Measurements from ENCODE around the gene SPTBN4. TPM values are rescaled to one million over a fixed set of nuclear protein-coding genes. Genes with fewer than 3 reads are reported as not detected.
A peak's percentile ranks its signal among the peaks of the same experiment; 100 is the strongest.

SPTBN4 gene
- polyA plus RNA-seq, 1 of the 3 experiments (the other 2 are of a cell fraction): 3.1 TPM

DNA sequence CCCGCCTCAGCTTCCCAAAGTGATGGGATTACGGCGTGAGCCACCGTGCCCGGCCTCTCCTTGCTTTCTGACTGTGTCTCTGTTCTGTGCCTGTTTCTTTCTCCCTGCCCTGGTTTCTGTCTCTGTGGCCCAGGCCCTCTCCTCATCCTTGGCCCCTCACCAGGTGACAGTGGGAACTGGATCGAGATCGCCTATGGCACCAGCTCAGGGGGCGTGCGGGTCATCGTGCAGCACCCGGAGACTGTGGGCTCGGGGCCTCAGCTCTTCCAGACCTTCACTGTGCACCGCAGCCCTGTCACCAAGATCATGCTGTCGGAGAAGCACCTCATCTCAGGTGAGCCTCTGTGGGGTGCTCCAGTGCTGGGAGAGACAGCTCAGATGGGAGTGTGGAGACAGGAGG is 119.8 kb downstream of the SPTBN4 start:
- Histone ChIP-seq H3K4me1 (ENCODE audit: control insufficient read depth in 1 of 2, insufficient read depth in 2 of 2, low read depth in 1 of 2, low read length in 1 of 2) (no peaks in the 10 kb centered on the region), H3K9ac (no peak overlapping the region), H4K20me1 (ENCODE audit: insufficient read depth) (no peaks in the 10 kb centered on the region), H3K4me2 (no peak overlapping the region), H3K9me3 (no peaks in the 10 kb centered on the region), H3K27me3 (ENCODE audit: insufficient read depth) (no peaks in the 10 kb centered on the region), H3K36me3 (replicated peaks in 1 of 2; ENCODE audit: control insufficient read depth in 1 of 2, insufficient read depth in 2 of 2, low read length in 1 of 2) (peaks cover 0 to 14% of the 10 kb centered on the region in 2 experiments), H3F3A (replicated peaks; ENCODE audit: insufficient read depth) (peaks cover 6% of the 10 kb centered on the region), H2AFZ (ENCODE audit: low read depth) (no peak overlapping the region), H3K9me2 (no peaks in the 10 kb centered on the region), H3K4me3 (ENCODE audit: low read depth in 2 of 2, low read length in 1 of 2) (no peak overlapping the region), H3K79me2 (ENCODE audit: insufficient read depth) (no peaks in the 10 kb centered on the region), H3K27ac (ENCODE audit: low read depth in 2 of 2, low read length in 1 of 2) (no peak overlapping the region)
- 98% methylated on average over 11 of the region's 14 CpGs for WGBS (ENCODE audit: low lambda C conversion rate)
- TF ChIP-seq POLR2AphosphoS5 (IDR thresholded peaks at IDR 0.05; ENCODE audit: low read depth, low read length): no peak
- no peak for TF ChIP-seq USF2 (IDR thresholded peaks at IDR 0.05; ENCODE audit: borderline replicate concordance, low read depth, low read length)
- no peak for TF ChIP-seq SMC3 (IDR thresholded peaks at IDR 0.05; ENCODE audit: low read depth, low read length)
- TF ChIP-seq GABPA (IDR thresholded peaks at IDR 0.05; ENCODE audit: low read depth): no peak
- no peak for TF ChIP-seq RAD21 (IDR thresholded peaks at IDR 0.05; ENCODE audit: low read length)
- no peak for TF ChIP-seq CHD2 (IDR thresholded peaks at IDR 0.05; ENCODE audit: low read length, partially characterized antibody)
- TF ChIP-seq, protein P1, sequence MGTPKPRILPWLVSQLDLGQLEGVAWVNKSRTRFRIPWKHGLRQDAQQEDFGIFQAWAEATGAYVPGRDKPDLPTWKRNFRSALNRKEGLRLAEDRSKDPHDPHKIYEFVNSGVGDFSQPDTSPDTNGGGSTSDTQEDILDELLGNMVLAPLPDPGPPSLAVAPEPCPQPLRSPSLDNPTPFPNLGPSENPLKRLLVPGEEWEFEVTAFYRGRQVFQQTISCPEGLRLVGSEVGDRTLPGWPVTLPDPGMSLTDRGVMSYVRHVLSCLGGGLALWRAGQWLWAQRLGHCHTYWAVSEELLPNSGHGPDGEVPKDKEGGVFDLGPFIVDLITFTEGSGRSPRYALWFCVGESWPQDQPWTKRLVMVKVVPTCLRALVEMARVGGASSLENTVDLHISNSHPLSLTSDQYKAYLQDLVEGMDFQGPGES (IDR thresholded peaks at IDR 0.05; ENCODE audit: low read depth, low read length): no peak
- TF ChIP-seq FOSL2 (IDR thresholded peaks at IDR 0.05; ENCODE audit: borderline replicate concordance, low read depth): no peak
- TF ChIP-seq RXRA (IDR thresholded peaks at IDR 0.05; ENCODE audit: borderline replicate concordance, low read depth): no peak
- TF ChIP-seq RCOR1 (IDR thresholded peaks at IDR 0.05; ENCODE audit: low read length): no peak
- DNase-seq: no peak
- ChIA-PET CTCF (interaction anchor here (1.3 to 2.2 kb wide), 2 partner anchors 16 to 48 kb away, joined by 5 to 6 read pairs; no protein-coding TSS in a partner anchor), POLR2A (no interaction called here)

DNA sequence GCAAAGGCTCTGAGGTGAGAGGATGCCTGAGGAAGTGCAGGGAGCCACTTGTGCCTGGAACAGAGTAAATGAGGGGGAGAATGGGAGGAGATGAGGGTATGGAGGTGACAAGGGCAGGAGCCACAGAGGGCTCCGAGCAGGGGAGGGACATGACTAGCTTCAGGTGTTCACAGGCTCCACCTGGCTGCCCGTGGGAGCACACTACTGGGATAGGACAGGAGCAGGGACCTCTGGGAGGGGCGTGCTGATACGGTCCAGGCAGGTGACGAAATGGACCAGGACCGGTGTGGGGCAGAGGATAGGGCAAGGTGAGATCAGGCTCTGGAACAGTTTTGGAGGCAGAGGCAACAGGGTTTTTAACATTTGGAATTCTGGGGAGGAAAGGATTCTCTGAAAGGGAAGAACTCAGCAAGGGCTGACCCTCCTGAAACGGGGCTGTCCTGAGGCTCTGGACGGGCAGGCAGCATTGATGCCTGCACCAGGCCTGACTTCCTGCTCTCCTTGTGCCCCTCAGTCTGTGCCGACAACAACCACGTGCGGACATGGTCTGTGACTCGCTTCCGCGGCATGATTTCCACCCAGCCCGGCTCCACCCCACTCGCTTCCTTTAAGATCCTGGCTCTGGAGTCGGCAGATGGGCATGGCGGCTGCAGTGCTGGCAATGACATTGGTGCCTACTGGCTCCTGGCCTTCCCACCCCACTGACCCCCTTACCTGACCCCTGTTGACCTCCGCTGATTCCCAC is 121.5 kb downstream of the SPTBN4 start:
- ChIA-PET CTCF (interaction anchor here (1.4 to 3.1 kb wide), 2 partner anchors 10 to 46 kb away, joined by 5 to 13 read pairs; no protein-coding TSS in a partner anchor), POLR2A (no interaction called here)
- H4K20me1 ChIP-seq (ENCODE audit: insufficient read depth): no peaks in the 10 kb centered on the region
- H2AFZ ChIP-seq (ENCODE audit: low read depth): no peak overlapping the region
- no peak overlapping the region for H3K27ac ChIP-seq (ENCODE audit: low read depth in 2 of 2, low read length in 1 of 2)
- no peak overlapping the region for H3K4me3 ChIP-seq (ENCODE audit: low read depth in 2 of 2, low read length in 1 of 2)
- no peak for TF ChIP-seq NRF1 (IDR thresholded peaks at IDR 0.05; ENCODE audit: low read depth, low read length)
- TF ChIP-seq, protein P2, sequence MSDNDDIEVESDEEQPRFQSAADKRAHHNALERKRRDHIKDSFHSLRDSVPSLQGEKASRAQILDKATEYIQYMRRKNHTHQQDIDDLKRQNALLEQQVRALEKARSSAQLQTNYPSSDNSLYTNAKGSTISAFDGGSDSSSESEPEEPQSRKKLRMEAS (IDR thresholded peaks at IDR 0.05; ENCODE audit: low read depth): peak; percentile 74
- no peak for TF ChIP-seq FOXM1 (IDR thresholded peaks at IDR 0.05; ENCODE audit: low read depth)
- TF ChIP-seq GATA2 (CRISPR knock-in tag; IDR thresholded peaks at IDR 0.05): no peak
- no peak for TF ChIP-seq REST (IDR thresholded peaks at IDR 0.05; ENCODE audit: low read depth, low read length)
- no peak for TF ChIP-seq SMC3 (IDR thresholded peaks at IDR 0.05; ENCODE audit: low read depth, low read length)
- no peak for TF ChIP-seq GABPA (IDR thresholded peaks at IDR 0.05; ENCODE audit: low read depth)
- TF ChIP-seq FOXJ3 (CRISPR knock-in tag; IDR thresholded peaks at IDR 0.05): no peak
- H3K9me2 ChIP-seq: no peaks in the 10 kb centered on the region
- H3K79me2 ChIP-seq (ENCODE audit: insufficient read depth): no peaks in the 10 kb centered on the region
- 82% methylated on average over 18 of the region's 19 CpGs for WGBS (ENCODE audit: low lambda C conversion rate)
- H3K9ac ChIP-seq: no peak overlapping the region
- no peak for DNase-seq
- H3K36me3 ChIP-seq (replicated peaks in 1 of 2; ENCODE audit: control insufficient read depth in 1 of 2, insufficient read depth in 2 of 2, low read length in 1 of 2): peaks cover 0 to 10% of the 10 kb centered on the region in 2 experiments
- peaks cover 9% of the 10 kb centered on the region for H3F3A ChIP-seq (replicated peaks; ENCODE audit: insufficient read depth)
- no peak overlapping the region for H3K4me2 ChIP-seq
- no peaks in the 10 kb centered on the region for H3K9me3 ChIP-seq
- no peaks in the 10 kb centered on the region for H3K4me1 ChIP-seq (ENCODE audit: control insufficient read depth in 1 of 2, insufficient read depth in 2 of 2, low read depth in 1 of 2, low read length in 1 of 2)
- no peaks in the 10 kb centered on the region for H3K27me3 ChIP-seq (ENCODE audit: insufficient read depth)
